Measurements from ENCODE around the gene GRAMD1C.

GRAMD1C gene

GRCh38 chr3:113890256-113890900 lies 51.8 kb downstream of the GRAMD1C start:
- TF ChIP-seq EZH2 (IDR thresholded peaks at IDR 0.05; ENCODE audit: borderline replicate concordance, low read depth, low read length, severe bottlenecking): no peak
- TF ChIP-seq CTCF (IDR thresholded peaks at IDR 0.05; ENCODE audit: borderline replicate concordance, extremely low read depth, low read length, poor library complexity, severe bottlenecking): no peak
- DNase-seq: no peak
- no peaks in the 10 kb centered on the region for H3K9me3 ChIP-seq (ENCODE audit: insufficient read depth, low read length, severe bottlenecking)

GRCh38 chr3:113894927-113895326 lies 56.3 kb downstream of the GRAMD1C start:
- no peak overlapping the region for H3K9ac ChIP-seq (ENCODE audit: low read depth, low read length)
- no peak overlapping the region for H3K4me2 ChIP-seq (ENCODE audit: insufficient read depth, low read length)
- TF ChIP-seq EZH2 (IDR thresholded peaks at IDR 0.05; ENCODE audit: borderline replicate concordance, low read depth, low read length, severe bottlenecking): no peak
- TF ChIP-seq CTCF (IDR thresholded peaks at IDR 0.05; ENCODE audit: borderline replicate concordance, extremely low read depth, low read length, poor library complexity, severe bottlenecking): no peak
- H3K4me3 ChIP-seq (ENCODE audit: low read depth in 1 of 2, low read length in 2 of 2): no peak overlapping the region
- DNase-seq (no peak), ATAC-seq (ENCODE audit: insufficient read depth, low read depth) (no peak)
- no peak overlapping the region for H2AFZ ChIP-seq (ENCODE audit: low read depth, low read length)
- H3K9me3 ChIP-seq (ENCODE audit: insufficient read depth, low read length, severe bottlenecking): no peaks in the 10 kb centered on the region
- no peaks in the 10 kb centered on the region for H3K79me2 ChIP-seq (ENCODE audit: insufficient read depth, low read length)
- no peaks in the 10 kb centered on the region for H3K27me3 ChIP-seq (ENCODE audit: insufficient read depth, low read length, poor library complexity)
- H3K27ac ChIP-seq (ENCODE audit: low read length): no peak overlapping the region
- H3K36me3 ChIP-seq (ENCODE audit: insufficient read depth, low read length): no peaks in the 10 kb centered on the region
- peaks cover 8% of the 10 kb centered on the region; the same call in 1 of the 2 replicates for H3K4me1 ChIP-seq (ENCODE audit: insufficient read depth, low read length)
- no peaks in the 10 kb centered on the region for H4K20me1 ChIP-seq (ENCODE audit: insufficient read depth, low read length)

More at GRCh38 chr3:113890256-113890900, 51.8 kb downstream of the GRAMD1C start:
- H3K9ac ChIP-seq (ENCODE audit: low read depth, low read length): no peak overlapping the region
- no peak overlapping the region for H3K4me3 ChIP-seq (ENCODE audit: low read depth in 1 of 2, low read length in 2 of 2)
- H3K27me3 ChIP-seq (ENCODE audit: insufficient read depth, low read length, poor library complexity): no peaks in the 10 kb centered on the region
- no peaks in the 10 kb centered on the region for H4K20me1 ChIP-seq (ENCODE audit: insufficient read depth, low read length)
- H3K36me3 ChIP-seq (ENCODE audit: insufficient read depth, low read length): no peaks in the 10 kb centered on the region
- H3K4me1 ChIP-seq (ENCODE audit: insufficient read depth, low read length): no peaks in the 10 kb centered on the region
- ATAC-seq (ENCODE audit: insufficient read depth, low read depth): no peak
- no peak overlapping the region for H2AFZ ChIP-seq (ENCODE audit: low read depth, low read length)
- H3K27ac ChIP-seq (ENCODE audit: low read length): no peak overlapping the region
- H3K79me2 ChIP-seq (ENCODE audit: insufficient read depth, low read length): no peaks in the 10 kb centered on the region
- H3K4me2 ChIP-seq (ENCODE audit: insufficient read depth, low read length): no peak overlapping the region

GRCh38 chr3:113895964-113896363 lies 57.4 kb downstream of the GRAMD1C start:
- Histone ChIP-seq H3K4me1 (ENCODE audit: insufficient read depth, low read length) (peaks cover 8% of the 10 kb centered on the region; the same call in 1 of the 2 replicates), H2AFZ (ENCODE audit: low read depth, low read length) (no peak overlapping the region), H3K9ac (ENCODE audit: low read depth, low read length) (no peak overlapping the region), H3K4me3 (ENCODE audit: low read depth in 1 of 2, low read length in 2 of 2) (no peak overlapping the region), H3K9me3 (ENCODE audit: insufficient read depth, low read length, severe bottlenecking) (no peaks in the 10 kb centered on the region), H3K36me3 (ENCODE audit: insufficient read depth, low read length) (no peaks in the 10 kb centered on the region), H4K20me1 (ENCODE audit: insufficient read depth, low read length) (no peaks in the 10 kb centered on the region), H3K27ac (ENCODE audit: low read length) (no peak overlapping the region), H3K4me2 (ENCODE audit: insufficient read depth, low read length) (no peak overlapping the region), H3K79me2 (ENCODE audit: insufficient read depth, low read length) (no peaks in the 10 kb centered on the region), H3K27me3 (ENCODE audit: insufficient read depth, low read length, poor library complexity) (no peaks in the 10 kb centered on the region)
- DNase-seq: no peak
- no peak for ATAC-seq (ENCODE audit: insufficient read depth, low read depth)
- no peak for TF ChIP-seq CTCF (IDR thresholded peaks at IDR 0.05; ENCODE audit: borderline replicate concordance, extremely low read depth, low read length, poor library complexity, severe bottlenecking)
- no peak for TF ChIP-seq EZH2 (IDR thresholded peaks at IDR 0.05; ENCODE audit: borderline replicate concordance, low read depth, low read length, severe bottlenecking)
